Activated CD4-positive, alpha-beta T cell treated with anti-CD3 and anti-CD28 coated beads for 4 hours (primary cell): ENCODE data around the gene TRIM14.
"Not testable (repeated sequence)": the region's sequence is repeated elsewhere in the genome, so short reads cannot be mapped to it uniquely, and the experiment has no call there.

Experiments used
- DNase-seq, 2 donors: peaks; one replicate each; pipeline ENCODE4 v3.0.0-alpha.2; 2020

The TRIM14 gene

GRCh38 chr9:98081477-98082219, 37.4 kb downstream of the TRIM14 start:
- peak; percentile 49 to 64 for DNase-seq

GRCh38 chr9:98080780-98081179, 38.2 kb downstream of the TRIM14 start:
- no peak for DNase-seq

GRCh38 chr9:98080326-98080725, 38.7 kb downstream of the TRIM14 start:
- DNase-seq = no peak

GRCh38 chr9:98078895-98079294, 40.1 kb downstream of the TRIM14 start:
- no peak for DNase-seq

DNA sequence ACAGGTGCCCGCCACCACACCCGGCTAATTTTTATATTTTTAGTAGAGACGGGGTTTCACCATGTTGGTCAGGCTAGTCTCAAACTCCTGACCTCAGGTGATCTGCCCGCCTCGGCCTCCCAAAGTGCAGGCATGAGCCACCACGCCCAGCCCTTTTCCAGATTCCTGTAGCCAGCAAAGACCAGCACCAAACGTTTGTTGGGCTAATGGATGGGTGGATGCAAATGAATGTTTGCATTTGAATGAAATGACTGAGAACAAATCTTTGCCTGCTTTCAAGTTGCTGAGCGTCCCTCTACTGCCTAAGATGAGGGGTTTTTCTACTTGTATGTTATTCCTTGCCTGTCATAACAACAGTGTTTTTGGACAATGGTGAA, 42.5 kb downstream of the TRIM14 start:
- not testable (repeated sequence) for DNase-seq

- DNase-seq = no peak
These were observed 43.7 kb downstream of the TRIM14 start for GRCh38 chr9:98075332-98075805.

DNA sequence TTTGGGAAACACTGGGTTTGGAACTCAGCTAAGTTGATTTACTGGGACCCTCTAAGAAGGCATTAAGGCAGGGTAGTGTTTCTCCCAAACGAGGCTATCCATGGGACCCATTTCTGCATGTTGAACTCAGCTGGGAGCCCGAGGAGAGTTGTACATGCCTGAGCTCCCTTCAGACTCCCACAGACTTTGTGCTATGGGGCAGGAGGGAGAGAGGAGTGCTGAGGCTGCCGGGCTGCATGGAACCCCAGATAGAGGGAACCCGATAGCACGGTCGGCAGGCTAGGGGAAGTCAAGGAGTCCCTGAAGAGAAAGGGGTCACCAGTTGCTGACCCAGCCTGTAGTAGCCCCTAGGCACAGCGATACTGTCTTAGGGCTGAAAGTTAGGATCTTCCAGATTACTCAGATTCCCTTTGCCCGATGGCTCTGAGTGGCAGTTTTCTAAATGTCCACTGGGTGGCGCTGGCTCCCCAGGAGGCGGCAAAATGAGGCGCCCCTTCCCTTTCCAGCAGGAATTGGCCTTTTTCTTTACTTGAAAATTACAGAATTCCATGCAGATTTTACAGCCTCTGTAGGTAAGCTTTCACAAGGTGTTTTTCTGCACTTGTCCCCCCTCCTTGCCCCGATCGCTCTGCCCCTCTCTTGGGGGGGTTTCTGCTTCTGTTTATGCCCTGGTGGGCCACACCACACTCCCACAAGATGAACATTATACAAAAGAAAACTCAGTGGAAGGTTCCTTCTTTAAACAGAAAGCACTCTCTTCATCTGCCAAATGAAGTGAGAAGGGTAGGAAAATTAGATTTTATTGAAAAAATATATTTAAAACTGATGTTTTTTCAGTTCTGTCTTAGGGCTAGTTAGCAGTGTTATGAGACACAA, 44.7 kb downstream of the TRIM14 start:
- peak; percentile 52 to 67 for DNase-seq

DNA sequence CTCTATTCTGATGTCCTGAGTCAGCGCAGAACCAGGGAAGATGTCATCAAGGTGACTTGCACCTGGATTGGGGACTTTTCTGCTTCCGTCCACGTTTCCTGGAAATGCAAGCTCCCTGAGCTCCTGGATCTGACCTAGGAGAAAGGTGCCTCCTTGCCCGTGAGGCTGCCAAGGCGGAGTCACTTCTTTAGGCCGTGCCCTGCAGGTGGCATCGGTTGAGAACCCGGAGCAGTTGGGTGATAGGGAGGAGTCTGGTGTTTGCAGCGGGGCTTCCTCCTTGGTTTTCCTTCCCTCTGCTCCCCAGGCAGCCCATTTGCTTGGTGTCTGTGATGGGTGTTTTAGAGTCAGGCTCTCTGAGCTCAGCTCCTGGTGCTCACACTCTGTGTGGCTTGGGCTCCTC, 47.3 kb downstream of the TRIM14 start:
- no peak for DNase-seq

DNA sequence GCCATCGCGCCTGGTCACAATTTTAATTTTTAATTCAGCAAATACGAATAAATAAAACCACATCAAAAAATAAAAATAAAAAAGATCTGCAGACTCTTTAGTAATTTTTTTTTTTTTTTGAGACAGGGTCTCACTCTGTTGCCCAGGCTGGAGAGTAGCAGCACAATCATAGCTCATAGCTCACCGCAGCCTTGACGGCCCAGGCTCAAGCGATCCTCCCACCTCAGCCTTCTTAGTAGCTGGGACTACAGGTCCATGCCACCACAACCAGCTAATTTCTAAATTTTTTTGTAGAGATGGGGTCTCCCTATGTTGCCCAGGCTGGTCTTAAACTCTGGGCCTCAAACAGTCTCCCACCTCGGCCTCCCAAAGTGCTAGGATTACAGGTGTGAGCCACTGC, 48.3 kb downstream of the TRIM14 start:
- DNase-seq = no peak

- no peak for DNase-seq
These were observed 49.5 kb downstream of the TRIM14 start for GRCh38 chr9:98069551-98069950.

- DNase-seq = no peak
These were observed 51.8 kb downstream of the TRIM14 start for GRCh38 chr9:98067184-98067583.

DNA sequence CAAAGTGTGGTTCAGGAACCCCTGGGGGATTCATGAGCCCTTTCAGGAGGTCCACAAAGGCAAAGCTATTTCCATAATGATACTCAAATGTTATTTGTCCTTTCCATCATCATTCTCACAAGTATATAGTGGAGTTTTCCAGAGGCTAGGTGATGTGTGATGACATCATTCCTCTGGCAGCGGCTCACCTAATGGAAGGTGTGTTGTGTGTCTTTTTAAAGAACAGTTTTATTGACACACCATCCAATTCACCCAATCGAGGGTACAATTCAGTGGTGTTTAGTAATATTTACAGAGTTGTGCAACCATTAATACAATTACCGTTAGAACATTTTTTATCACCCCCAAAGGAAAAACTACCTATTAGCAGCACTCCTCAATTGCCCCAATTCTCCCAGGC, 52.8 kb downstream of the TRIM14 start:
- no peak for DNase-seq

GRCh38 chr9:98064623-98065392, 54.2 kb downstream of the TRIM14 start:
- no peak for DNase-seq

DNA sequence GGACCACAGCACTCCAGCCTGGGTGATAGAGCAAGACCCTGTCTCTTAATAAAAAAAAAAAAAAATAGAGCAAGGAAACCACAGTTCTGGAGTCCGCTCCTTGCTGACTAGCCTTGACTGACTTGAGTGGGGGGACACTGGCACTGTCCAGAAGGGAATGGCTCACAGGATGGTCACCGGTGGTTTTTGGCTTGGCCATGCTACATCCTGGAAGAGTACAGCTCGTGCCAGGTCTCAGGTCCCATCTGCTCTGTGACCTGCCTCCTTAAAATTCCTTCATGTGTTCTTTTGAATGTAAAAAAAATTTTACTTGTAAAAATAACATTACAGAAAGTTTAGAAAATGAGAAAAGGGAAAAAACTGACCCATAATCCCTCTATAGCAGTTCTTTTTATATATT, 56.9 kb downstream of the TRIM14 start:
- no peak for DNase-seq

- no peak for DNase-seq
These were observed 61.8 kb downstream of the TRIM14 start for GRCh38 chr9:98057138-98057799.

GRCh38 chr9:98056269-98057137, 62.5 kb downstream of the TRIM14 start, which contains the start of gene NANS:
Gene NANS, plus strand, starts transcription at chr9:98056732. Its CDS starts 77 bp downstream, at chr9:98056809.
- peak; percentile 91 to 93 for DNase-seq

DNA sequence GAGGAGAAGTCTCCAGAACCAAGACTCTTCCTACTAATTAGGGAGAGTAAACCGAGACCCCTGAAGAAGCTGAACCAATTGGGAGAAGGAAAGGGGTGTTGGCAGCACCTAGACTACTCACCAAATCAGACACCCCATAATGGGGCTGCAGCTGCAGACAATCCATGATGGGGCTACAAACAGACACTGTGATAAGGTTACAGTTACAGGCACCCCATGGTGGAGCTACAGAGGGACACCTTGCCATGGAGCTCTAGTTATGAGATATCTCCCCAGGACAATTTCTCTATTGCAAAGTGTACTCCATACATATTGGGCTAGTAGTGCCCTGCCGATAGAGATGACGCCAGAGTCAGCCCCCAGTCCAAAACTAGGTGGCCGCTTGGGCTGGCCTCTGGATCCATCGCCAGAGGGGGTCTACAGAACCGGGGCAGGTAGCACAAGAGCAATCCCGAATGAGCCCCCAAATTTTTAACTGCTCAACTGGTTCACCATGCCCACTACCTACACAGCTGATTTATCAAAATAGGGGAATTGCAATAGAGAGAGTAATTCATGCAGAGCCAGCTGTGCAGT, 64.6 kb downstream of the TRIM14 start:
- no peak for DNase-seq

DNA sequence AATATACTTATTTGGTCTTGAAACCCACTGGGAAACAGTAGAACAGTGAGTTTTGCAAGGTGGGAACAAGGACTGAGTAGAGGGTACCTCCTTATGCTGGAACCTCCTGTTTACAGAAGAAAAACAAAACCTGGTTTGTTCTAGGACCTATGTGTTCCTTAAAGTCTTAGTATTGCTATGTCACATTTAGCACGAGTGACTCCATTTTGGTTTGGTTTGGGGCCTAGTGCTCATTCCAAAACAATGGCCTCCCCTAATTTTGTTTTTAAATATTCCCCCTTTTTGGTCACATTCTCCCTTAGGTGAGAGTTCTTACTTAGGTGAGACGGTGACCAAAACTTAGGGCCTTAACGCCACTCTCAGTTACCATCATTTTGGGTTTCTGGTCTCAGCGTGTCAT, 68.7 kb downstream of the TRIM14 start:
- no peak for DNase-seq

- DNase-seq = no peak
These were observed 69.5 kb downstream of the TRIM14 start for GRCh38 chr9:98049288-98050072.

DNA sequence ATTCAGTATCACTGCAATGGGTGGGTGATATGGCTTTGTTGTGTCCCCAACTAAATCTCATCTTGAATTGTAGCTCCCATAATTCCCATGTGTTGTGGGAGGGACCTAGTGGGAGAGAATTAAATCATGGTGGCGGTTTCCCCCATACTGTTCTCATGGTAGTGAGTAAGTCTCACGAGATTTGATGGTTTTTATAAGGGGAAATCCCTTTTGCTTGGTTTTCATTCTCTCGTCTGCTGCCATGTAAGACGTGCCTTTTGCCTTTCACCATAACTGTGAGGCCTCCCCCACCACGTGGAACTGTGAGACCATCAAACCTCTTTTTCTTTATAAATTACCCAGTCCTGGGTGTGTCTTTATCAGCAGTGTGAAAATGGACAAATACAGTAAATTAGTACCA, 72.0 kb downstream of the TRIM14 start:
- DNase-seq = no peak
